Uterus (tissue), 4 donors: Measurements from ENCODE around the gene PEX11B. TPM values are rescaled to one million over a fixed set of nuclear protein-coding genes. Genes with fewer than 3 reads are reported as not detected.

Source experiments
- DNase-seq, 2 donors: peaks; one replicate each; pipeline ENCODE4 v3.0.0-alpha.2; 2019 to 2020
- H3K27ac ChIP-seq, 2 donors: fragments of 200-600 bp; sonication (generic); 1 replicate in 1 of 2; 2 replicates in 1 of 2; pipeline ENCODE4 v1.5.1; 2016 to 2018
- H3K27me3 ChIP-seq, 2 donors: fragments of 200-600 bp; sonication (generic); one replicate each; pipeline ENCODE4 v1.5.1; 2018 to 2019; ENCODE audit warnings: control low read depth in 1 of 2
- H3K36me3 ChIP-seq, 2 donors: fragments of 200-600 bp; sonication (generic); one replicate each; pipeline ENCODE4 v1.5.1; 2019; ENCODE audit warnings: control low read depth in 1 of 2
- H3K4me1 ChIP-seq, 2 donors: fragments of 200-600 bp; sonication (generic); one replicate each; pipeline ENCODE4 v1.5.1; 2018 to 2019; ENCODE audit warnings: control low read depth in 1 of 2
- H3K4me3 ChIP-seq, 2 donors: fragments of 200-600 bp; sonication (generic); 1 replicate in 1 of 2; 2 replicates in 1 of 2; pipeline ENCODE4 v1.5.1; 2018 to 2019; ENCODE audit warnings: mild to moderate bottlenecking in 1 of 2
- H3K9me3 ChIP-seq, 2 donors: fragments of 200-600 bp; sonication (generic); one replicate each; pipeline ENCODE4 v1.5.1; 2019; ENCODE audit warnings: control low read depth in 1 of 2
- CTCF ChIP-seq, 4 experiments: fragments of 200-600 bp in 2 of 4; fragments of 450-650 bp in 2 of 4; sonication (generic) in 2 of 4; IDR thresholded peaks; one replicate each; pipeline ENCODE4 v1.5.1; 2016 to 2019; ENCODE audit warnings: antibody characterized with exemption in 4 of 4, mild to moderate bottlenecking in 2 of 4, moderate library complexity in 1 of 4
- POLR2A ChIP-seq, 2 donors: fragments of 450-650 bp; IDR thresholded peaks; one replicate each; pipeline ENCODE4 v1.6.1; 2016; ENCODE audit warnings: antibody characterized with exemption in 2 of 2, mild to moderate bottlenecking in 1 of 2, moderate library complexity in 1 of 2
- intact Hi-C: fragments of 100-400 bp; cut with DNase I; formaldehyde crosslinking; loops from one replicate; pipeline ENCODE4 v1.15.1; 2023; ENCODE audit warnings: low total_unique reads
- total RNA-seq, 4 donors: library from RNA; depleted of rRNA in 3 of 4; stranded (reverse); fragments of >200 nt in 3 of 4; gene quantifications; one replicate each; pipeline versions ENCODE4 v1.1.0 to v1.2.4, GENCODE V29; 2014 to 2023
- donor health status: DM: yes; HTN: yes; CAD: no.

PEX11B gene
- total RNA-seq, 4 donors from 2014 or later = 26.1 to 46.3 (median 36.0) TPM

GRCh38 chr1:145960468-145961108 is 42.1 kb upstream of the PEX11B start:
- Histone ChIP-seq H3K27ac (peak overlapping the region; percentile 86 to 93), H3K9me3 (no peaks in the 10 kb centered on the region), H3K4me1 (peaks cover 0 to 13% of the 10 kb centered on the region in 2 donors), H3K27me3 (no peaks in the 10 kb centered on the region), H3K4me3 (peak overlapping the region; percentile 52 to 56), H3K36me3 (no peaks in the 10 kb centered on the region)
- peak in 3 of 4 experiments; percentile 15 to 45 (median 32) for TF ChIP-seq CTCF (IDR thresholded peaks at IDR 0.05)
- peak; percentile 69 to 79 for TF ChIP-seq POLR2A (IDR thresholded peaks at IDR 0.05)
- intact Hi-C loops = no loop called here
- peak; percentile 84 to 88 for DNase-seq

GRCh38 chr1:145959957-145960467 is 41.5 kb upstream of the PEX11B start:
- Histone ChIP-seq H3K9me3 (no peaks in the 10 kb centered on the region), H3K27ac (peak overlapping the region; percentile 86 to 93), H3K27me3 (no peaks in the 10 kb centered on the region), H3K4me1 (peaks cover 0 to 13% of the 10 kb centered on the region in 2 donors), H3K4me3 (peak overlapping the region; percentile 52 to 56), H3K36me3 (no peaks in the 10 kb centered on the region)
- TF ChIP-seq CTCF (IDR thresholded peaks at IDR 0.05) (no peak), POLR2A (IDR thresholded peaks at IDR 0.05) (no peak)
- intact Hi-C loops = no loop called here
- peak in 1 of 2 donors; percentile 50 for DNase-seq

- no peak overlapping the region for H3K4me3 ChIP-seq
- no peaks in the 10 kb centered on the region for H3K27me3 ChIP-seq
- TF ChIP-seq POLR2A (IDR thresholded peaks at IDR 0.05) (no peak), CTCF (IDR thresholded peaks at IDR 0.05) (no peak)
- intact Hi-C loops = no loop called here
- DNase-seq = no peak
- peak overlapping the region; percentile 93 to 97 for H3K27ac ChIP-seq
- H3K36me3 ChIP-seq = no peaks in the 10 kb centered on the region
- no peaks in the 10 kb centered on the region for H3K9me3 ChIP-seq
- peaks cover 0 to 13% of the 10 kb centered on the region in 2 donors for H3K4me1 ChIP-seq
Observed at GRCh38 chr1:145959333-145959732, 40.8 kb upstream of the PEX11B start.

- no peaks in the 10 kb centered on the region for H3K27me3 ChIP-seq
- H3K27ac ChIP-seq = peak overlapping the region; percentile 97
- intact Hi-C loops = no loop called here
- H3K4me3 ChIP-seq = no peak overlapping the region
- no peaks in the 10 kb centered on the region for H3K9me3 ChIP-seq
- DNase-seq = no peak
- no peak for TF ChIP-seq CTCF (IDR thresholded peaks at IDR 0.05)
- TF ChIP-seq POLR2A (IDR thresholded peaks at IDR 0.05) = no peak
- peaks cover 0 to 10% of the 10 kb centered on the region in 2 donors for H3K4me1 ChIP-seq
- no peaks in the 10 kb centered on the region for H3K36me3 ChIP-seq
Observed at GRCh38 chr1:145958734-145959133, 40.2 kb upstream of the PEX11B start.
